Karpas-422 (cell line): Measurements from ENCODE around the gene ELK4. TPM values are rescaled to one million over a fixed set of nuclear protein-coding genes. Genes with fewer than 3 reads are reported as not detected.

Experiments
- DNase-seq: peaks from one replicate; pipeline ENCODE4 v3.0.0-alpha.2; 2015
- H2AFZ ChIP-seq: fragments of 200-600 bp; sonication (generic); 2 replicates; pipeline ENCODE4 v1.6.1; 2014; ENCODE audit warnings: antibody characterized with exemption, low read length, mixed read lengths
- H3K27ac ChIP-seq: fragments of 200-600 bp; sonication (generic); 2 replicates; pipeline ENCODE4 v1.5.1; 2014; ENCODE audit warnings: mild to moderate bottlenecking, low read length, moderate library complexity
- H3K27me3 ChIP-seq: fragments of 200-600 bp; sonication (generic); 2 replicates; pipeline ENCODE4 v1.6.1; 2014; ENCODE audit warnings: low read length, mixed read lengths
- H3K36me3 ChIP-seq: fragments of 200-600 bp; sonication (generic); 2 replicates; pipeline ENCODE4 v1.6.1; 2014; ENCODE audit warnings: low read length, mixed read lengths; ENCODE audit not compliant: insufficient read depth
- H3K4me1 ChIP-seq: fragments of 200-600 bp; sonication (generic); 2 replicates; pipeline ENCODE4 v1.6.1; 2014; ENCODE audit warnings: mild to moderate bottlenecking, low read length, mixed read lengths
- H3K4me2 ChIP-seq: fragments of 200-600 bp; sonication (generic); 2 replicates; pipeline ENCODE4 v1.6.1; 2014; ENCODE audit warnings: low read length, low read depth, mild to moderate bottlenecking; ENCODE audit not compliant: poor library complexity, severe bottlenecking
- H3K4me3 ChIP-seq: fragments of 200-600 bp; sonication (generic); 2 replicates; pipeline ENCODE4 v1.5.1; 2014; ENCODE audit warnings: mild to moderate bottlenecking, antibody characterized with exemption, low read length, mixed read lengths
- H3K79me2 ChIP-seq: fragments of 200-600 bp; sonication (generic); 2 replicates; pipeline ENCODE4 v1.6.1; 2014; ENCODE audit warnings: mild to moderate bottlenecking, low read length, mixed read lengths
- H3K9ac ChIP-seq: fragments of 200-600 bp; sonication (generic); 2 replicates; pipeline ENCODE4 v1.6.0; 2014; ENCODE audit warnings: low read length
- H3K9me2 ChIP-seq: fragments of 200-600 bp; sonication (generic), shearing (Covaris generic); replicated peaks from 2 replicates; pipeline ENCODE4 v1.6.0; 2014; ENCODE audit warnings: mild to moderate bottlenecking, low read length, moderate library complexity; ENCODE audit not compliant: insufficient read depth
- H3K9me3 ChIP-seq: fragments of 300-700, 200-600 bp; sonication (generic); 2 replicates; pipeline ENCODE4 v1.6.1; 2014; ENCODE audit warnings: low read length, mixed read lengths
- H4K20me1 ChIP-seq: fragments of 200-600 bp; sonication (generic); 2 replicates; pipeline ENCODE4 v1.6.1; 2014; ENCODE audit warnings: mild to moderate bottlenecking, antibody characterized with exemption, low read length, low read depth; ENCODE audit not compliant: insufficient read depth
- total RNA-seq: library from RNA; depleted of rRNA; stranded (reverse); fragments of >200 nt; shearing (Covaris generic); gene quantifications from 2 replicates; pipeline ENCODE4 v1.2.3, GENCODE V29; 2014; ENCODE audit warnings: low replicate concordance

ELK4 gene
- total RNA-seq, 1 experiment from 2014 or later: 57.3 TPM

DNA sequence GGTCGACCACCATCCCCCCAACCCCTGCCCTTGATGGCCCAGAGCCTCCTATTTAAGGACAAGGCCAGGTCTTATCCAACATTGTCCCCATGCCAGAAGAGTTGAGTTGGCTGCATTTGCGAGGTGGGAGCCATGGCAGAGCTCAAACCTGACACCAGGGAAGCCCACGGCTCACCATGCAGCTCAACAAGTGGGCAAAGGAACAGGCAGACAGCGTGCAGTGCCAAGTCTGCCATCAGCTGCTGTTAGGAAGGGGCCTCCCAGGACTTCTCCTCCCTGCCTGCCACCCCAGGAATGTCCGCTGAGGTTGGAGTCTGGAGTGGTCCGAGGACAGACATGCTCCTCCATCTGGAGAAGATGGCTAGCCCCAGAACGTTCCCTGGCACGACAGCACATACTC lies 28.6 kb upstream of the ELK4 start:
- Histone ChIP-seq H3K4me3 (no peak overlapping the region), H3K9me2 (no peaks in the 10 kb centered on the region), H3K79me2 (no peaks in the 10 kb centered on the region), H2AFZ (no peak overlapping the region), H4K20me1 (no peaks in the 10 kb centered on the region), H3K4me1 (no peaks in the 10 kb centered on the region), H3K27me3 (no peaks in the 10 kb centered on the region), H3K9ac (no peak overlapping the region), H3K9me3 (no peaks in the 10 kb centered on the region), H3K4me2 (no peak overlapping the region), H3K36me3 (no peaks in the 10 kb centered on the region), H3K27ac (no peak overlapping the region)
- no peak for DNase-seq

DNA sequence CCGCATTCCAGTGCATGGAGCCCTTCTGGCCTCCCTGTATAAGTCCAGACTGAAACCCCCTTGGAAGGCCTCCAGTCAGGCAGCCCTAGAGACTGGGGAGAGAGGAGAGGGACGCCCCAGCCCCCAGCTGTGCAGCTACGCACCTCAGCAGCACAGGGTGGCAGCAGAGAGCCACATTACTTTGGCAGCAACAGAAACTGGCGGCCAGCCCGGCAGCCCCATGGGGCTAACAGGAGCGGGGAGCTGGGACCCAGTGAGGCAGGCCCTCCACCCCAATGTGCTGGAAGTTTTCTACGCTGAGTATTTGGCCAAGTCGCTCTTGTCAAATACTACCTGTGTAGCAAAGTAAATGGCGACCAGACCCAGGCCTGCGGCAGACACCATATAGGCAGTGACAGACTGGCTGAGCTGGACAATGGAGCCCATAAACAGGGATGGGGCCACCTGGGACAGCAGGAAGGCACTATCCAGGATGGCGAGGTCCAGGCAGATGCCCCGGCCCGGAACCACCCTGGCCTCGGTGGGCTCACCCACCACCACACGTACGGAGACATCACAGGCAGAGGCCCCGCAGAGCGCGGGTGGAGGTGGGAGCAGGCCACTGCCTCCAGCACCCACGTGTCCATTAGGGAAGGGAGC lies 27.3 kb upstream of the ELK4 start:
- Histone ChIP-seq H3K9me2 (no peaks in the 10 kb centered on the region), H3K4me2 (no peak overlapping the region), H4K20me1 (no peaks in the 10 kb centered on the region), H3K9me3 (no peaks in the 10 kb centered on the region), H3K4me1 (no peaks in the 10 kb centered on the region), H3K79me2 (no peaks in the 10 kb centered on the region), H3K27ac (no peak overlapping the region), H3K27me3 (no peaks in the 10 kb centered on the region), H3K9ac (no peak overlapping the region), H3K4me3 (no peak overlapping the region), H3K36me3 (no peaks in the 10 kb centered on the region), H2AFZ (no peak overlapping the region)
- peak; percentile 87 for DNase-seq

DNA sequence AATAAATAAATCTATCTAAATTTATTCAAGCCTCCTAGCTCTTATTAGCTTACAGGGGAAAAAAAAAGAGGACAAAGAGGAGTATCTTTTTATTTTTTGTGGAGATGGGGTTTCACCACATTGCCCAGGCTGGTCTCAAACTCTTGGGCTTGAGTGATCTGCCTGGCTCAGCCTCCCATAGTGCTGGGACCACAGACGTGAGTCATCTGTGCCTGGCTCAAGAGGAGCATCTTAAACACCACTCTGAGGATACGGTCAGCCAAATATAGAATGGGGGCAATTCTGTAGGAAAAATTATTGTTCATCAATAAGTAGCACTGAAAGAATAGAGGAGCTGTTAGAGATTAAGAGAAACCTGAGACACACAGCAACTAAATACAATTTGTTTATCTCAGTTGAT lies 24.4 kb upstream of the ELK4 start:
- no peaks in the 10 kb centered on the region for H3K36me3 ChIP-seq
- H3K79me2 ChIP-seq: no peaks in the 10 kb centered on the region
- no peak for DNase-seq
- H3K27me3 ChIP-seq: no peaks in the 10 kb centered on the region
- H3K9me2 ChIP-seq: no peaks in the 10 kb centered on the region
- H2AFZ ChIP-seq: no peak overlapping the region
- H3K4me2 ChIP-seq: no peak overlapping the region
- no peak overlapping the region for H3K27ac ChIP-seq
- no peak overlapping the region for H3K9ac ChIP-seq
- H3K4me1 ChIP-seq: no peaks in the 10 kb centered on the region
- no peaks in the 10 kb centered on the region for H4K20me1 ChIP-seq
- H3K4me3 ChIP-seq: no peak overlapping the region
- no peaks in the 10 kb centered on the region for H3K9me3 ChIP-seq

DNA sequence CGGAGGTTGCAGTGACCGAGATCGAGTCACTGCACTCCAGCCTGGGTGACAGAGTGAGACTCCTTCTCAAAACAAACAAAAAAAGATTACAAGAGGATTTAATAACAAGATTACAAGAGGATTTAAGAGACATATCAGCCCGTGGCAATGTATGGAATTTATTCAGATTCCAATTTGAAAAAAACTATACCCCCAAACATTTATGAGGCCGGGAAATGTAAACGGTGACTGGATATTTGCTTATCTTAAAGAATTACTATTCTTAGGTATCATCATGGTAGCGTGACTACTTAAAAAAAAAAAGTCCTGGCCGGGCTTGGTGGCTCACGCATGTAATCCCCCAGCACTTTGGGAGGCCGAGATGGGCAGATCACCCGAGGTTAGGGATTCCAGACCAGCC lies 21.2 kb upstream of the ELK4 start:
- Histone ChIP-seq H4K20me1 (no peaks in the 10 kb centered on the region), H3K36me3 (no peaks in the 10 kb centered on the region), H3K4me2 (no peak overlapping the region), H3K27me3 (no peaks in the 10 kb centered on the region), H3K9ac (no peak overlapping the region), H2AFZ (no peak overlapping the region), H3K9me3 (no peaks in the 10 kb centered on the region), H3K4me1 (no peaks in the 10 kb centered on the region), H3K79me2 (no peaks in the 10 kb centered on the region), H3K9me2 (no peaks in the 10 kb centered on the region), H3K4me3 (no peak overlapping the region), H3K27ac (no peak overlapping the region)
- DNase-seq: no peak

DNA sequence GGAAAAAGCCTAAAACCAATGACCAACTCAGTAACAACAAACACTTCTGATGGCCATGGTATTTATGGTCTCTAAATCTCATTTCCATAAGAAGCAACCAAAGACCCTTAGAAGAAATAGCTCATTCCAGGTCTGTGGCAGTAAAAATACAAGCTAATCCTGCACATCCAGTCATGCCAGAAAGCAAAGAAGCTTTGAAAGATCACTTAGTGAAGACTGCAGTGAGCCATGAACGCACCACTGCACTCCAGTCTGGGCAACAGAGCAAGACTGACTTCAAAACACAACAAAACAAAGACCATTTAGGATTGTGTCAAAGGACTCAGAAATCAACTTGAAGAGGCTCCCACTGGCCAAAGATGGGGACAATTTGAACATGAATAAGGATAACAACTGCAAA lies 18.4 kb upstream of the ELK4 start:
- no peaks in the 10 kb centered on the region for H3K79me2 ChIP-seq
- no peak overlapping the region for H3K27ac ChIP-seq
- H3K36me3 ChIP-seq: no peaks in the 10 kb centered on the region
- H2AFZ ChIP-seq: no peak overlapping the region
- H3K4me2 ChIP-seq: no peak overlapping the region
- no peaks in the 10 kb centered on the region for H3K27me3 ChIP-seq
- no peaks in the 10 kb centered on the region for H3K9me3 ChIP-seq
- no peaks in the 10 kb centered on the region for H3K4me1 ChIP-seq
- H4K20me1 ChIP-seq: no peaks in the 10 kb centered on the region
- DNase-seq: no peak
- no peaks in the 10 kb centered on the region for H3K9me2 ChIP-seq
- no peak overlapping the region for H3K9ac ChIP-seq
- no peak overlapping the region for H3K4me3 ChIP-seq

DNA sequence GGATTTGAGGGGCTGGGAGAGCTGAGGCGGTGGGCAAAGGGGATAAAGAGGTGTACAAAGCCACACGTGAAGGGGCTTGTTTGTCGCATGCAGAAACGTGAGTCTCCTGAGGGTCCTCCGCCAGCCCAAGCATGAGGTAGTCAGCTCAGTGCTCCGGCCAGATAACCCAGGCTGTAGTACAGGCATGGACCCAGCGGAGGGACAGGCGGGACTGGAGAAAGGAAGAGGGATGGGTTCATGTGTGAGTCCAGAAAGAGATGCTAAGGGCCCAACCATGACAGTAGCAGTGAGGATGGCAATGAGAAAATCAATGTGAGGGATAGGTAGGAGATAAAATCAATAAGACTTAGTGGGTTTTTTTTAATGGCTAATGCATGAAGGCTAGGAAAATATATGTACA lies 13.7 kb upstream of the ELK4 start:
- no peak overlapping the region for H3K9ac ChIP-seq
- H3K9me2 ChIP-seq: no peaks in the 10 kb centered on the region
- no peak for DNase-seq
- H3K79me2 ChIP-seq: no peaks in the 10 kb centered on the region
- no peaks in the 10 kb centered on the region for H3K27me3 ChIP-seq
- no peak overlapping the region for H3K4me2 ChIP-seq
- no peaks in the 10 kb centered on the region for H3K9me3 ChIP-seq
- no peaks in the 10 kb centered on the region for H3K4me1 ChIP-seq
- H4K20me1 ChIP-seq: no peaks in the 10 kb centered on the region
- no peak overlapping the region for H3K4me3 ChIP-seq
- no peak overlapping the region for H2AFZ ChIP-seq
- no peaks in the 10 kb centered on the region for H3K36me3 ChIP-seq
- H3K27ac ChIP-seq: no peak overlapping the region

DNA sequence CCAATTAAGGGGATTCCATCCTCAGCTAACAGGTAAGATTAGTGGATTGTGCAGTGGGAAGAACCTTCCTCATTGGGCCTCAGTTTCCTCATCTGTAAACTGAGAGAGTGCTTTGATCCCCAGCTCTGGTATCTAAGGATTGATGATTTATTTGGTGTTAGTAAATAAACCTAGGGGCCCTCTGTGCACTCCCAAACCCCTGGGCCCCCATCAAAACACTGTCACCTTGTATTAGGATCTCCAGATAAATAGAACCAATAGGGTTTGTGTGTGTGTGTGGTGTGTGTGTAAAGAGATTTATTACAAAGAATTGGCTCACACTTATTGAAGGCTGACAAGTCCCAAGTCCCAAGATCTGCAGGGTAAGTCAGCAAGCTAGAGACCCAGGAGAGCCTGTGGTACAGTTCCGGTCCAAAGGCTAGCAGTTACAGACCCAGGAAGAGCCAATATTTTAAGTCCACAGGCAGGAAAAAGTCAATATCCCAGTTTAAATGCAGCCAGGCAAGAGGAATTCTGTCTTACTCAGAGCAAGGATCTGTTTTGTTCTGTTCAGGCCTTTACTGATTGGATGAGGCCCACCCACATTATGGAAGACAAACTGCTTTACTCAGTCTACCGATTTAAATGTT lies 11.0 kb upstream of the ELK4 start:
- H4K20me1 ChIP-seq: peaks cover 5% of the 10 kb centered on the region; the same call in 1 of the 2 replicates
- no peaks in the 10 kb centered on the region for H3K27me3 ChIP-seq

DNA sequence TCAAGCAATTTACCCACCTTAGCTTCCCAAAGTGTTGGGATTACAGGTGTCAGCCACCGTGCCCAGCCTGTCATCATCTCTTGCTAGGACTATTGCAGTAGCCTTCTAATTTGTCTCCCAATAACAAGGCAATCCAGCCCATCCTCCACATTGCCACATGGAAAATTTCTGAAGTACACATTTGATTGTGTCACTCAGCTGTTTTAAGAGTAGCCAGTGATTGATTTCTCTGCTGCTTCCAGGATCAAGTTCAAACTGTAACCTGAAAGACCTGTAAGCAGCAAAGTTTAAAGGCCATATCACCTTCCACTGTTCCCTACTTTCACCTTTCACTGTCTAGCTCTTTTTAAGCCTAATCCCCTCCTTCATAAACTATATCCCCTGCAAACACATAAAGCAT lies 7.8 kb upstream of the ELK4 start:
- Histone ChIP-seq H2AFZ (no peak overlapping the region), H3K27ac (no peak overlapping the region), H3K9me3 (no peaks in the 10 kb centered on the region), H3K9ac (no peak overlapping the region), H3K4me3 (no peak overlapping the region), H4K20me1 (peaks cover 11% of the 10 kb centered on the region; the same call in 1 of the 2 replicates), H3K9me2 (no peaks in the 10 kb centered on the region), H3K79me2 (no peaks in the 10 kb centered on the region), H3K4me2 (no peak overlapping the region), H3K4me1 (no peaks in the 10 kb centered on the region), H3K27me3 (no peaks in the 10 kb centered on the region), H3K36me3 (no peaks in the 10 kb centered on the region)
- no peak for DNase-seq

More for the DNA sequence above, 11.0 kb upstream of the ELK4 start:
- Histone ChIP-seq H3K79me2 (no peaks in the 10 kb centered on the region), H3K9me3 (no peaks in the 10 kb centered on the region), H3K36me3 (no peaks in the 10 kb centered on the region), H3K4me3 (no peak overlapping the region), H3K4me2 (no peak overlapping the region), H3K4me1 (no peaks in the 10 kb centered on the region), H3K9me2 (no peaks in the 10 kb centered on the region), H2AFZ (no peak overlapping the region), H3K27ac (no peak overlapping the region), H3K9ac (no peak overlapping the region)
- DNase-seq: no peak
